Measurements from ENCODE around the gene DENND1A.

- TF ChIP-seq NFRKB (IDR thresholded peaks at IDR 0.05) (no peak), ELF4 (IDR thresholded peaks at IDR 0.05) (no peak), FOXK2 (IDR thresholded peaks at IDR 0.05) (no peak), SP1 (IDR thresholded peaks at IDR 0.05) (no peak), FOXM1 (IDR thresholded peaks at IDR 0.05; ENCODE audit: borderline replicate concordance) (no peak), SUZ12 (IDR thresholded peaks at IDR 0.05) (no peak), TARDBP (IDR thresholded peaks at IDR 0.05) (no peak), FOXA1 (IDR thresholded peaks at IDR 0.05) (no peak), BHLHE40 (IDR thresholded peaks at IDR 0.05; ENCODE audit: borderline replicate concordance) (no peak), PKNOX1 (IDR thresholded peaks at IDR 0.05) (no peak), ZNF384 (IDR thresholded peaks at IDR 0.05) (no peak), HDGF (IDR thresholded peaks at IDR 0.05; ENCODE audit: borderline replicate concordance) (no peak), ARNT (IDR thresholded peaks at IDR 0.05) (no peak), CTBP1 (IDR thresholded peaks at IDR 0.05; ENCODE audit: borderline replicate concordance) (no peak)
Measured at GRCh38 chr9:123739902-123740301, 190.0 kb downstream of the DENND1A start.

All from HEK293T (cell line).